MM.1S (cell line): ENCODE measurements around the gene CLMP.

Experiments
- EZH2 ChIP-seq: fragments of 300-600 bp; sonication (generic); optimal IDR thresholded peaks from 2 replicates; pipeline ENCODE3; 2017; ENCODE audit warnings: low read depth, mild to moderate bottlenecking, antibody characterized with exemption, low read length, mixed read lengths
- TF ChIP-seq, protein P1 (sequence below): fragments of 300-600 bp; sonication (generic); IDR thresholded peaks from 2 replicates; pipeline ENCODE4 v1.5.1; 2016; ENCODE audit warnings: antibody characterized with exemption, low read length, mixed read lengths

DNA sequence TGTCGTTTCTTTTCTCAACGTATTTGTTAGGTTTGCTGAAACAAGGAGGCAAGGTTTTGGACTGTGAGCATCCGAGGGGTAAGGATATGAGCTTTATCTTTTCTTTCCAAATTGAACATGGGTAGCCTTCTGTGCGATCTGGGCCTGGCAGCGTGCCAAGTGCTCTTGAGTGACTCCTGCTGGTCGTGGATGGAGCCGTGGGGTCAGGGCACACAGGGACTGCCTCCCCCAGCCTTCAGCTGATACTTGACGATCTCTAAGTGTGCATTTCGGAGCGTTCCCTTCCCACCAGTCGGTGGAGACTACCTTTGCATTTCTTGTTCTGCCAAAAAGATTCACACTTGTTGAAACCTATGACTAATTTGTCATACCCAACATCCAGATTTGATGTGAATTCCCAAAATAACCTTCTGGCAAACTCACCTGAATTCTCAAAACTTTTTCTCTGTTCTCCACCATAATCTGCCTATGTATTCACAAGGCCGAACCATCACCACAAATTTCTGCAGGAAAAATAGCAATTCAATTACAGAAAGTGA is 40.1 kb upstream of the CLMP start:
- TF ChIP-seq, protein P1, sequence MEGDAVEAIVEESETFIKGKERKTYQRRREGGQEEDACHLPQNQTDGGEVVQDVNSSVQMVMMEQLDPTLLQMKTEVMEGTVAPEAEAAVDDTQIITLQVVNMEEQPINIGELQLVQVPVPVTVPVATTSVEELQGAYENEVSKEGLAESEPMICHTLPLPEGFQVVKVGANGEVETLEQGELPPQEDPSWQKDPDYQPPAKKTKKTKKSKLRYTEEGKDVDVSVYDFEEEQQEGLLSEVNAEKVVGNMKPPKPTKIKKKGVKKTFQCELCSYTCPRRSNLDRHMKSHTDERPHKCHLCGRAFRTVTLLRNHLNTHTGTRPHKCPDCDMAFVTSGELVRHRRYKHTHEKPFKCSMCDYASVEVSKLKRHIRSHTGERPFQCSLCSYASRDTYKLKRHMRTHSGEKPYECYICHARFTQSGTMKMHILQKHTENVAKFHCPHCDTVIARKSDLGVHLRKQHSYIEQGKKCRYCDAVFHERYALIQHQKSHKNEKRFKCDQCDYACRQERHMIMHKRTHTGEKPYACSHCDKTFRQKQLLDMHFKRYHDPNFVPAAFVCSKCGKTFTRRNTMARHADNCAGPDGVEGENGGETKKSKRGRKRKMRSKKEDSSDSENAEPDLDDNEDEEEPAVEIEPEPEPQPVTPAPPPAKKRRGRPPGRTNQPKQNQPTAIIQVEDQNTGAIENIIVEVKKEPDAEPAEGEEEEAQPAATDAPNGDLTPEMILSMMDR, result peak; percentile 29
- no peak for TF ChIP-seq EZH2
